K562 (cell line): ENCODE data around the gene ATOH8. TPM values are rescaled to one million over a fixed set of nuclear protein-coding genes. Genes with fewer than 3 reads are reported as not detected.

ENCODE experiments used
- ATAC-seq: fragments of 200-7000 bp; cut with Tn5 transposase; 3 replicates; pipeline ENCODE4 v1.9.1; 2020; ENCODE audit warnings: moderate library complexity
- BruUV-seq: library from RNA; stranded (reverse); fragments of 400-500 nt; replicated peaks from 2 replicates; lab custom pipeline; 2021; lab: Mats Ljungman, UMichigan
- CTCF ChIA-PET: fragments of 300-600 bp; formaldehyde crosslinking; extraction: SDS; loops from one replicate; lab custom pipeline; 2021; ENCODE audit warnings: low intra/inter-chr PET ratio; lab: Yijun Ruan, JAX
- POLR2A ChIA-PET: fragments of 300-600, 350-650 bp; sonication (Branson Sonifier 250); formaldehyde crosslinking; extraction: SDS; loops from one replicate; lab custom pipeline; 2021; ENCODE audit warnings: antibody characterized with exemption, inconsistent platforms; lab: Yijun Ruan, JAX
- DNase-seq, 4 experiments: peaks; one replicate each; pipeline versions ENCODE4 v3.0.0 to v3.0.0-alpha.2; 2011 to 2018; ENCODE audit warnings: low spot score in 3 of 4, mixed read lengths in 3 of 4; ENCODE audit errors: extremely low read depth in 1 of 4
- FAIRE-seq: peaks from 2 replicates; lab custom pipeline; 2011; peaks lifted over from hg19 to GRCh38; lab: Jason Lieb, UNC
- H2AFZ ChIP-seq: 2 replicates; pipeline ENCODE4 v1.6.0; 2011; ENCODE audit warnings: low read depth, low read length, control low read depth, inconsistent platforms
- H3K27ac ChIP-seq: fragments of 200-600 bp; 3 replicates; pipeline ENCODE4 v1.8.0; 2011; ENCODE audit warnings: low read depth, mild to moderate bottlenecking, control low read depth, inconsistent platforms, low read length, moderate library complexity, mixed read lengths; ENCODE audit errors: extremely low read depth
- H3K27me3 ChIP-seq, 2 experiments: fragments of 300-600 bp in 1 of 2; 2 replicates in 1 of 2; 3 replicates in 1 of 2; pipeline versions ENCODE4 v1.6.0 to v1.8.0; 2011; ENCODE audit warnings: inconsistent platforms in 2 of 2, low read length in 2 of 2, mild to moderate bottlenecking in 1 of 2, mixed read lengths in 1 of 2, moderate library complexity in 1 of 2; ENCODE audit not compliant: control insufficient read depth in 2 of 2, insufficient read depth in 2 of 2
- H3K36me3 ChIP-seq: fragments of 300-600 bp; 3 replicates; pipeline ENCODE4 v1.8.0; 2011; ENCODE audit warnings: mild to moderate bottlenecking, low read length, inconsistent platforms; ENCODE audit not compliant: control insufficient read depth, insufficient read depth
- H3K4me1 ChIP-seq, 2 experiments: fragments of 200-600 bp in 1 of 2; replicated peaks in 1 of 2; 2 replicates in 1 of 2; 3 replicates in 1 of 2; pipeline versions ENCODE4 v1.5.1 to v1.8.0; 2011; ENCODE audit warnings: inconsistent platforms in 2 of 2, low read length in 2 of 2, mild to moderate bottlenecking in 1 of 2, mixed read lengths in 1 of 2, moderate library complexity in 1 of 2; ENCODE audit not compliant: control insufficient read depth in 2 of 2, insufficient read depth in 2 of 2
- H3K4me2 ChIP-seq: 2 replicates; pipeline ENCODE4 v1.6.1; 2011; ENCODE audit warnings: low read length, control low read depth, inconsistent platforms, mixed read lengths; ENCODE audit not compliant: insufficient read depth
- H3K4me3 ChIP-seq: fragments of 200-600 bp; sonication (generic), shearing (Covaris generic); 2 replicates; pipeline ENCODE4 v1.5.1; 2016; ENCODE audit warnings: control low read depth, inconsistent platforms
- H3K79me2 ChIP-seq: fragments of 200-600 bp; 3 replicates; pipeline ENCODE4 v1.8.0; 2011; ENCODE audit warnings: low read length, inconsistent platforms; ENCODE audit not compliant: control insufficient read depth, insufficient read depth
- H3K9ac ChIP-seq, 2 experiments: 2 replicates each; pipeline versions ENCODE4 v1.6.0 to v1.6.1; 2011; ENCODE audit warnings: low read depth in 2 of 2, low read length in 2 of 2, control low read depth in 1 of 2, inconsistent platforms in 1 of 2, mild to moderate bottlenecking in 1 of 2, mixed read lengths in 1 of 2; ENCODE audit not compliant: insufficient read depth in 1 of 2
- H3K9me1 ChIP-seq: one replicate; pipeline ENCODE4 v1.6.0; 2011; ENCODE audit warnings: inconsistent platforms, mild to moderate bottlenecking, low read length, moderate library complexity; ENCODE audit not compliant: control insufficient read depth, insufficient read depth
- H3K9me3 ChIP-seq: replicated peaks from 2 replicates; pipeline ENCODE4 v1.5.1; 2011; ENCODE audit warnings: low read depth, low read length, inconsistent platforms; ENCODE audit not compliant: control insufficient read depth, insufficient read depth
- H4K20me1 ChIP-seq: replicated peaks from 2 replicates; pipeline ENCODE4 v1.6.1; 2011; ENCODE audit warnings: low read length, inconsistent platforms, mixed read lengths; ENCODE audit not compliant: control insufficient read depth, insufficient read depth
- ATF4 ChIP-seq: fragments of 450-650 bp; formaldehyde crosslinking; IDR thresholded peaks from 2 replicates; pipeline ENCODE4 v1.4.0; 2022; ENCODE audit warnings: mild to moderate bottlenecking, moderate library complexity
- BCLAF1 ChIP-seq, 2 experiments: fragments of 450-650 bp in 1 of 2; IDR thresholded peaks; 2 replicates each; pipeline ENCODE4 v1.6.1; 2011 to 2017; ENCODE audit warnings: low read depth in 2 of 2, antibody characterized with exemption in 1 of 2, borderline replicate concordance in 1 of 2, low read length in 1 of 2, mild to moderate bottlenecking in 1 of 2, mixed read lengths in 1 of 2; ENCODE audit not compliant: control insufficient read depth in 1 of 2
- BHLHE40 ChIP-seq: IDR thresholded peaks from 2 replicates; pipeline ENCODE4 v1.6.1; 2011; ENCODE audit warnings: low read length, improper control_type of control experiment
- CEBPG ChIP-seq, 3 experiments: fragments of 200-800 bp in 1 of 3; sonication (Bioruptor generic) in 1 of 3; sonication (generic) in 1 of 3; formaldehyde crosslinking in 1 of 3; IDR thresholded peaks in 2 of 3; conservative IDR thresholded peaks in 1 of 3; 2 replicates each; pipeline versions ENCODE4 v1.6.1 to v1.8.0; 2016 to 2022; ENCODE audit warnings: missing compliant biosample characterization in 2 of 3, missing genetic modification characterization in 2 of 3, mild to moderate bottlenecking in 1 of 3, missing genetic modification reagents in 1 of 3
- E2F3 ChIP-seq: fragments of 250-450 bp; sonication (Bioruptor Pico); IDR thresholded peaks from 2 replicates; pipeline ENCODE4 v1.4.0; 2020; ENCODE audit warnings: mild to moderate bottlenecking
- FOXA1 ChIP-seq: fragments of 450-650 bp; IDR thresholded peaks from 2 replicates; pipeline ENCODE4 v1.6.1; 2016; ENCODE audit warnings: mild to moderate bottlenecking, borderline replicate concordance
- GTF3C2 ChIP-seq: IDR thresholded peaks from 3 replicates; pipeline ENCODE4 v1.6.1; 2011; ENCODE audit warnings: borderline replicate concordance, mild to moderate bottlenecking, moderate library complexity; ENCODE audit not compliant: insufficient read length; ENCODE audit errors: extremely low read depth
- HBP1 ChIP-seq: fragments of 450-650 bp; formaldehyde crosslinking; IDR thresholded peaks from 2 replicates; pipeline ENCODE4 v1.4.0; 2022; ENCODE audit warnings: missing genetic modification characterization
- HMBOX1 ChIP-seq: sonication (generic); IDR thresholded peaks from 2 replicates; pipeline ENCODE4 v1.6.1; 2016
- LEF1 ChIP-seq: fragments of 450-650 bp; IDR thresholded peaks from 2 replicates; pipeline ENCODE4 v1.6.1; 2016; ENCODE audit warnings: mild to moderate bottlenecking
- MAFG ChIP-seq: fragments of 450-650 bp; conservative IDR thresholded peaks from 2 replicates; pipeline ENCODE4 v1.6.1; 2016; ENCODE audit warnings: missing genetic modification characterization, missing compliant biosample characterization
- PCBP1 ChIP-seq: fragments of 200-400 bp; formaldehyde crosslinking; IDR thresholded peaks from 2 replicates; pipeline ENCODE4 v1.6.1; 2018; ENCODE audit warnings: mild to moderate bottlenecking, low read depth, low read length; ENCODE audit not compliant: poor library complexity, severe bottlenecking
- WGBS: fragments of 100-300 bp; shearing (Covaris generic); methylation state at CpG from one replicate; pipeline ENCODE4 v1.1.6; 2016; ENCODE audit warnings: low coverage, mixed read lengths; ENCODE audit not compliant: insufficient coverage; ENCODE audit errors: missing lambda C conversion rate; 5-methylcytosine and 5-hydroxymethylcytosine counted together
- in situ Hi-C: fragments of 300-500 bp; cut with MboI; formaldehyde crosslinking; loops from 4 replicates; pipeline ENCODE4 v1.15.0; 2018; ENCODE audit warnings: inconsistent platforms, mixed read lengths
- intact Hi-C: fragments of 100-400 bp; cut with micrococcal nuclease; formaldehyde crosslinking; loops from 2 replicates; pipeline ENCODE4 v1.14.2; 2022
- polyA plus RNA-seq, 8 experiments: library from polyadenylated mRNA; depleted of rRNA in 4 of 8; stranded (reverse) in 5 of 8; unstranded in 3 of 8; fragments of >200 nt; fragmentation: Nextera tagmentation in 2 of 8; fragmentation: Illumina TruSeq in 1 of 8; extraction: Ambion mirVana in 2 of 8; extraction: Trizol in 1 of 8; gene quantifications; 2 replicates each; pipeline versions ENCODE4 v1.2.1 to v1.2.3, GENCODE V29; 2011 to 2014; ENCODE audit warnings: inconsistent platforms in 1 of 8, missing spikeins in 1 of 8
- total RNA-seq, 7 experiments: library from RNA; depleted of rRNA in 6 of 7; stranded (reverse); fragments of >200 nt in 6 of 7; fragmentation: Illumina TruSeq in 2 of 7; extraction: Trizol in 2 of 7; gene quantifications; 2 replicates each; pipeline versions ENCODE4 v1.2.1 to v1.2.3, GENCODE V29; 2011 to 2021; ENCODE audit warnings: low replicate concordance in 1 of 7

The ATOH8 gene
- total and polyA plus RNA-seq, 9 of the 15 experiments (the other 6 are each of a cell fraction or from before 2014, with no cell fraction given) = not detected

- H3K4me2 ChIP-seq = no peak overlapping the region
- TF ChIP-seq ATF4 (CRISPR knock-in tag) (no peak), FOXA1 (no peak), HMBOX1 (no peak), BCLAF1 (IDR thresholded peaks at IDR 0.05; ENCODE audit: borderline replicate concordance in 1 of 2, control insufficient read depth in 1 of 2, low read depth in 2 of 2, low read length in 1 of 2) (no peak), E2F3 (CRISPR knock-in tag) (no peak), BHLHE40 (no peak), LEF1 (no peak), PCBP1 (no peak), MAFG (tag) (no peak), GTF3C2 (no peak), CEBPG (CRISPR knock-in tag; IDR thresholded peaks at IDR 0.05) (no peak), CEBPG (tag; conservative IDR thresholded peaks at IDR 0.05 in 1 of 2, IDR thresholded peaks at IDR 0.05 in 1 of 2) (no peak), HBP1 (no peak)
Measured at GRCh38 chr2:85713836-85714235, 40.0 kb upstream of the ATOH8 start.

More at GRCh38 chr2:85713836-85714235, 40.0 kb upstream of the ATOH8 start:
- Histone ChIP-seq H4K20me1 (no peaks in the 10 kb centered on the region), H3K4me3 (no peak overlapping the region), H3K79me2 (no peaks in the 10 kb centered on the region), H2AFZ (no peak overlapping the region), H3K9ac (no peak overlapping the region), H3K36me3 (no peaks in the 10 kb centered on the region), H3K9me1 (no peaks in the 10 kb centered on the region), H3K27ac (no peak overlapping the region), H3K4me1 (peaks cover 12 to 29% of the 10 kb centered on the region in 2 experiments; a peak in 4 of 5 replicates), H3K27me3 (peaks cover 3 to 26% of the 10 kb centered on the region in 2 experiments; a peak in 4 of 5 replicates), H3K9me3 (no peaks in the 10 kb centered on the region)
- in situ Hi-C loops = no loop called here
- no TSS peak for BruUV-seq
- DNase-seq = no peak
- ChIA-PET POLR2A (interaction anchor here (0.7 kb wide), 1 partner anchor 294 kb away, joined by 3 read pairs; no protein-coding TSS in a partner anchor), CTCF (no interaction called here)
- 25% methylated on average over 5 of the region's 5 CpGs for WGBS
- no peak for ATAC-seq
- FAIRE-seq = no peak
- intact Hi-C loops = no loop called here
